Upper lobe of right lung (tissue), 1 donor: ENCODE measurements around the gene APOBEC3F. TPM values are rescaled to one million over a fixed set of nuclear protein-coding genes. Genes with fewer than 3 reads are reported as not detected.
"Not testable (repeated sequence)": the region's sequence is repeated elsewhere in the genome, so short reads cannot be mapped to it uniquely, and the experiment has no call there.

Source experiments
- ATAC-seq: fragments of 200-7000 bp; cut with Tn5 transposase; one replicate; pipeline ENCODE4 v1.9.1; 2020; ENCODE audit warnings: mild to moderate bottlenecking, moderate library complexity
- DNase-seq: peaks from one replicate; pipeline ENCODE4 v3.0.0-alpha.2; 2020
- H3K27ac ChIP-seq: fragments of 200-600 bp; one replicate; pipeline ENCODE4 v1.8.0; 2022
- H3K27me3 ChIP-seq: fragments of 200-600 bp; one replicate; pipeline ENCODE4 v1.8.0; 2022; ENCODE audit warnings: mild to moderate bottlenecking
- H3K36me3 ChIP-seq: fragments of 200-600 bp; one replicate; pipeline ENCODE4 v1.8.0; 2022
- H3K4me1 ChIP-seq: fragments of 200-600 bp; one replicate; pipeline ENCODE4 v1.8.0; 2022
- H3K4me3 ChIP-seq: fragments of 200-600 bp; one replicate; pipeline ENCODE4 v1.8.0; 2022; ENCODE audit warnings: mild to moderate bottlenecking
- H3K9me3 ChIP-seq: fragments of 200-600 bp; one replicate; pipeline ENCODE4 v1.8.0; 2022
- CTCF ChIP-seq: fragments of 200-600 bp; IDR thresholded peaks from one replicate; pipeline ENCODE4 v1.8.0; 2022; ENCODE audit warnings: antibody characterized with exemption
- intact Hi-C: fragments of 100-400 bp; cut with DNase I; formaldehyde crosslinking; loops from one replicate; pipeline ENCODE4 v1.11.0; 2022
- total RNA-seq: library from RNA; stranded (reverse); fragmentation: NEBNext Ultra II Directional; extraction: Animal tissue kit (Norgen Biotek cat#: 25700); gene quantifications from one replicate; pipeline ENCODE4 v1.2.1, GENCODE V29; 2021
- donor health status: DM: no; HTN: yes; CAD: no; lungs with severe emphysema.

APOBEC3F gene
- total RNA-seq, 1 donor from 2014 or later: 9.0 TPM

GRCh38 chr22:39027717-39028116 lies 12.9 kb upstream of the APOBEC3F start:
- Histone ChIP-seq H3K4me1 (no peaks in the 10 kb centered on the region), H3K36me3 (peaks cover 5% of the 10 kb centered on the region), H3K9me3 (no peaks in the 10 kb centered on the region), H3K4me3 (no peak overlapping the region), H3K27me3 (no peaks in the 10 kb centered on the region), H3K27ac (no peak overlapping the region)
- ATAC-seq: no peak
- TF ChIP-seq CTCF: no peak
- intact Hi-C loops: no loop called here
- no peak for DNase-seq

GRCh38 chr22:39028281-39028680 lies 12.4 kb upstream of the APOBEC3F start:
- H3K27ac ChIP-seq: no peak overlapping the region
- H3K4me1 ChIP-seq: no peaks in the 10 kb centered on the region
- TF ChIP-seq CTCF: no peak
- H3K9me3 ChIP-seq: no peaks in the 10 kb centered on the region
- ATAC-seq (no peak), DNase-seq (no peak)
- intact Hi-C loops: no loop called here
- peaks cover 5% of the 10 kb centered on the region for H3K36me3 ChIP-seq
- H3K4me3 ChIP-seq: no peak overlapping the region
- H3K27me3 ChIP-seq: no peaks in the 10 kb centered on the region

- H3K4me1 ChIP-seq: no peaks in the 10 kb centered on the region
- no peaks in the 10 kb centered on the region for H3K36me3 ChIP-seq
- no peaks in the 10 kb centered on the region for H3K9me3 ChIP-seq
- intact Hi-C loops: no loop called here
- H3K4me3 ChIP-seq: no peak overlapping the region
- H3K27ac ChIP-seq: no peak overlapping the region
- no peak for TF ChIP-seq CTCF
- H3K27me3 ChIP-seq: no peaks in the 10 kb centered on the region
- DNase-seq: no peak
- no peak for ATAC-seq
These were observed 11.4 kb upstream of the APOBEC3F start for GRCh38 chr22:39029227-39029626.

GRCh38 chr22:39030705-39031104 lies 10.0 kb upstream of the APOBEC3F start:
- Histone ChIP-seq H3K9me3 (no peaks in the 10 kb centered on the region), H3K27ac (no peak overlapping the region), H3K36me3 (no peaks in the 10 kb centered on the region), H3K27me3 (no peaks in the 10 kb centered on the region), H3K4me1 (no peaks in the 10 kb centered on the region), H3K4me3 (no peak overlapping the region)
- ATAC-seq: no peak
- no peak for TF ChIP-seq CTCF
- intact Hi-C loops: no loop called here
- no peak for DNase-seq

- DNase-seq, H3K4me3 ChIP-seq, H3K9me3 ChIP-seq, H3K27me3 ChIP-seq, H3K4me1 ChIP-seq, H3K27ac ChIP-seq, H3K36me3 ChIP-seq, ATAC-seq, intact Hi-C loops: not testable (repeated sequence)
These were observed 9.0 kb upstream of the APOBEC3F start for GRCh38 chr22:39031434-39032295.

- H3K36me3 ChIP-seq, intact Hi-C loops, H3K4me1 ChIP-seq, H3K27me3 ChIP-seq, H3K27ac ChIP-seq, H3K4me3 ChIP-seq, ATAC-seq, DNase-seq, H3K9me3 ChIP-seq: not testable (repeated sequence)
These were observed 3.6 kb upstream of the APOBEC3F start for GRCh38 chr22:39037071-39037470.
